Neural progenitor cell (in vitro differentiated cells): Measurements from ENCODE around the gene DYNLT2.

Experiments used
- CTCF ChIP-seq: fragments of 200-600 bp; sonication (generic); IDR thresholded peaks from 2 replicates; pipeline ENCODE4 v1.5.1; 2017; ENCODE audit warnings: antibody characterized with exemption, mild to moderate bottlenecking
- EZH2 ChIP-seq: fragments of 200-600 bp; sonication (generic); IDR thresholded peaks from 2 replicates; pipeline ENCODE4 v1.6.1; 2017; ENCODE audit warnings: antibody characterized with exemption, mild to moderate bottlenecking, moderate library complexity
- EZH2phosphoT487 ChIP-seq: fragments of 200-600 bp; sonication (generic); IDR thresholded peaks from 2 replicates; pipeline ENCODE4 v1.6.1; 2017; ENCODE audit warnings: antibody characterized with exemption

GRCh38 chr6:169789146-169789943 lies 38.0 kb upstream of the DYNLT2 start:
- peak; percentile 4 for TF ChIP-seq CTCF
- TF ChIP-seq EZH2phosphoT487 = no peak
- no peak for TF ChIP-seq EZH2
